ENCODE data around the gene RPS6KB2.

DNA sequence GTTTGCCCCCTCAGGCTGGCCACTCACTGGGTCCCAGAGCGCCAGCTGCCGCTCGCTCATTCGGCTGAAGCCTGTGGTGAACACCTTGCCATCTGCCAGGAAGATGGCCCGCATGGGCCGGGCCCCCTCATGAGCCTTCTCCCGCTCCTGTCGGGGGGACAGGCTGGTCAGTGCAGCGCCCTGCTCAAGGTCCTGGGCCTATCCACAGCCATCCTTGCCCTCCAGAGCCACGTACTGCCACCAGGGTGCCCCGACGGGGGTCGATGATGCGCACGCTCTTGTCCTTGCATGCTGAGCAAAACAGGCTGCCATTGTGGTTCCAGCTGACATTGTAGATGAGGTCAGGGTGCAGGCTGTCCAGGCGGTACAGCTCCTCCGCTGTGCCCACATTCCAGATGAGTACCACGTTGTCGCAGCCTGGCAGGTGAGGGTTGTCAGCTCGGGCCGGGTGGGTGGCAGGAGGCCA is 12.8 kb downstream of the RPS6KB2 start:
- TF ChIP-seq CTCF (conservative IDR thresholded peaks at IDR 0.05 in 1 of 2, IDR thresholded peaks at IDR 0.05 in 1 of 2; ENCODE audit: low read depth in 1 of 2, low read length in 2 of 2) = no peak
- TF ChIP-seq EZH2 (IDR thresholded peaks at IDR 0.05; ENCODE audit: low read length, missing control alignments) = no peak

Data from fibroblast of lung (primary cell).